Gastrocnemius medialis (tissue), 4 donors: Measurements from ENCODE around the gene KRTAP2-2.

Experiments used
- POLR2A ChIP-seq, 2 donors: fragments of 450-650 bp; IDR thresholded peaks; one replicate each; pipeline ENCODE4 v1.6.1; 2017; ENCODE audit warnings: antibody characterized with exemption in 2 of 2, mild to moderate bottlenecking in 2 of 2, moderate library complexity in 2 of 2
- TF ChIP-seq, protein P1 (sequence below), 5 experiments: fragments of 450-650 bp in 3 of 5; fragments of 200-600 bp in 2 of 5; sonication (generic) in 2 of 5; IDR thresholded peaks in 4 of 5; conservative IDR thresholded peaks in 1 of 5; 1 replicate in 4 of 5; 2 replicates in 1 of 5; pipeline ENCODE4 v1.5.1; 2016 to 2019; ENCODE audit warnings: antibody characterized with exemption in 5 of 5, mild to moderate bottlenecking in 3 of 5, moderate library complexity in 3 of 5

DNA sequence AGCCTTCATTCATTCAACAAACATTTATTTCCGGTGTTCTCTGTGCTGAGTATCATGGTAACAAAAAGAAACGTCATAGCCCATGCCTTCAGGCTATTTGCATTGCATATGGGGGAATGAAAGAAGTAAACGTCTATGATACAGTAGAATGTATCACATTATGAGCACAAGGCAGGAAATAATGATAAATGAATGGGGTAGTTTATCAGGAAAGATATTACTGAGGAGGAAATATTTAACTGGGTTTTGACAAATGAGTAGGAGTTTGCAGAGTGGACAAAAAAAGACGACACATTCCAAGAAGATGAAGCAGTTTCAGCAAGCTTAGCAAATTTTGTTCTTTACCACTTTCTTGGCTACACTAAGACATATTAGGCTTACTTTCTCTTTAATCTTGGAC, 27.6 kb upstream of the KRTAP2-2 start:
- TF ChIP-seq, protein P1, sequence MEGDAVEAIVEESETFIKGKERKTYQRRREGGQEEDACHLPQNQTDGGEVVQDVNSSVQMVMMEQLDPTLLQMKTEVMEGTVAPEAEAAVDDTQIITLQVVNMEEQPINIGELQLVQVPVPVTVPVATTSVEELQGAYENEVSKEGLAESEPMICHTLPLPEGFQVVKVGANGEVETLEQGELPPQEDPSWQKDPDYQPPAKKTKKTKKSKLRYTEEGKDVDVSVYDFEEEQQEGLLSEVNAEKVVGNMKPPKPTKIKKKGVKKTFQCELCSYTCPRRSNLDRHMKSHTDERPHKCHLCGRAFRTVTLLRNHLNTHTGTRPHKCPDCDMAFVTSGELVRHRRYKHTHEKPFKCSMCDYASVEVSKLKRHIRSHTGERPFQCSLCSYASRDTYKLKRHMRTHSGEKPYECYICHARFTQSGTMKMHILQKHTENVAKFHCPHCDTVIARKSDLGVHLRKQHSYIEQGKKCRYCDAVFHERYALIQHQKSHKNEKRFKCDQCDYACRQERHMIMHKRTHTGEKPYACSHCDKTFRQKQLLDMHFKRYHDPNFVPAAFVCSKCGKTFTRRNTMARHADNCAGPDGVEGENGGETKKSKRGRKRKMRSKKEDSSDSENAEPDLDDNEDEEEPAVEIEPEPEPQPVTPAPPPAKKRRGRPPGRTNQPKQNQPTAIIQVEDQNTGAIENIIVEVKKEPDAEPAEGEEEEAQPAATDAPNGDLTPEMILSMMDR (IDR thresholded peaks at IDR 0.05 in 4 of 5, conservative IDR thresholded peaks at IDR 0.05 in 1 of 5), result no peak
- no peak for TF ChIP-seq POLR2A (IDR thresholded peaks at IDR 0.05)
